ENCODE measurements around the gene GABPB2.
A peak's percentile ranks its signal among the peaks of the same experiment; 100 is the strongest.

DNA sequence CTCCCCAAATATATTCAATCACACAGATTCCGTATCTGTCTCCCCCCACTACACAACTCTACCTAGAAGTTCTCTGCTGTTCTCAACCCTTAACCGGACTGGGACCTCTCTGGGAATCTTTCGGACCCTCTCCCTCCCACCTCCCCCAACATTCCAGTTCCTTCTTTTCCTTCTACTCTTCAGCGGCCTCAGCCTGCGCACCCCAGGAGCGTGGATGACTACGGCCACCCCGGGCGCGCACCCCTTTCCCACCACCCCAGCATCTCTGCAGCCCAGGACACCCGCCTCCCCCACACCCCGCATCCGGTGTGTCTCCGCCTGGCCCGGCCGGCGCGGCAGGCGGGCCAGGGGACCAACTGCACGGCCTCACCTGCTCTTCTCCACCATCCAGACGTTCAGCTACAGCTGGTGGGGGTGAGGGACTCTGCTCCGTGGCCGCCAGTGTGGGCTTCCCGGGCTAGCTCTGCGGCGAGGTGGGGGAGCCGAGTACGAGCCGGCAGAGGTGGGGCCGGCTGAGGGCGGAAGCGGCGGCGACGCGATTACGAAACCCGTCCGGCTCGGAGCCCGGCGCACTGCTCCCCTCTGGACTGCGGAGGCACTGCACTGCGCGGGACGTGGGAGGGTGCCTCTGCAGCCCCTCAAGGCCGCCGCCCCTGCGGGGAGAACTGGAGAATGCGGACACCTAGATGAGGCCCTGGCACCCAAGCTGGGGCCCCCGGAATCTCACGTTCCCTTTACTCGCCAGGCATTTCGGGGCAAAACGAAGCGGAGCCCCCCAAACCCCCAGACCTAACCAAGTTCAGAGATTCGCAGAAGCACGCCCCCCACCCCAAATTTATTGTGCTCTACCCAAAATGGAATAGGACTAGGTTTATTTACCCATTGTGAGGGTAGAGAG lies 11.2 kb upstream of the GABPB2 start, which contains the start of gene CDC42SE1:
- TF ChIP-seq, protein P1, sequence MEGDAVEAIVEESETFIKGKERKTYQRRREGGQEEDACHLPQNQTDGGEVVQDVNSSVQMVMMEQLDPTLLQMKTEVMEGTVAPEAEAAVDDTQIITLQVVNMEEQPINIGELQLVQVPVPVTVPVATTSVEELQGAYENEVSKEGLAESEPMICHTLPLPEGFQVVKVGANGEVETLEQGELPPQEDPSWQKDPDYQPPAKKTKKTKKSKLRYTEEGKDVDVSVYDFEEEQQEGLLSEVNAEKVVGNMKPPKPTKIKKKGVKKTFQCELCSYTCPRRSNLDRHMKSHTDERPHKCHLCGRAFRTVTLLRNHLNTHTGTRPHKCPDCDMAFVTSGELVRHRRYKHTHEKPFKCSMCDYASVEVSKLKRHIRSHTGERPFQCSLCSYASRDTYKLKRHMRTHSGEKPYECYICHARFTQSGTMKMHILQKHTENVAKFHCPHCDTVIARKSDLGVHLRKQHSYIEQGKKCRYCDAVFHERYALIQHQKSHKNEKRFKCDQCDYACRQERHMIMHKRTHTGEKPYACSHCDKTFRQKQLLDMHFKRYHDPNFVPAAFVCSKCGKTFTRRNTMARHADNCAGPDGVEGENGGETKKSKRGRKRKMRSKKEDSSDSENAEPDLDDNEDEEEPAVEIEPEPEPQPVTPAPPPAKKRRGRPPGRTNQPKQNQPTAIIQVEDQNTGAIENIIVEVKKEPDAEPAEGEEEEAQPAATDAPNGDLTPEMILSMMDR (conservative IDR thresholded peaks at IDR 0.05 in 1 of 2, IDR thresholded peaks at IDR 0.05 in 1 of 2; ENCODE audit: low read depth in 1 of 2, low read length in 2 of 2) = peak; percentile 64 to 69
- no peak for TF ChIP-seq EZH2 (IDR thresholded peaks at IDR 0.05; ENCODE audit: low read length, missing control alignments)

Measured in fibroblast of lung (primary cell).